ENCODE results near the gene CALML6.
"Not testable (repeated sequence)": the region's sequence is repeated elsewhere in the genome, so short reads cannot be mapped to it uniquely, and the experiment has no call there.

Gene CALML6, protein sequence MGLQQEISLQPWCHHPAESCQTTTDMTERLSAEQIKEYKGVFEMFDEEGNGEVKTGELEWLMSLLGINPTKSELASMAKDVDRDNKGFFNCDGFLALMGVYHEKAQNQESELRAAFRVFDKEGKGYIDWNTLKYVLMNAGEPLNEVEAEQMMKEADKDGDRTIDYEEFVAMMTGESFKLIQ

DNA sequence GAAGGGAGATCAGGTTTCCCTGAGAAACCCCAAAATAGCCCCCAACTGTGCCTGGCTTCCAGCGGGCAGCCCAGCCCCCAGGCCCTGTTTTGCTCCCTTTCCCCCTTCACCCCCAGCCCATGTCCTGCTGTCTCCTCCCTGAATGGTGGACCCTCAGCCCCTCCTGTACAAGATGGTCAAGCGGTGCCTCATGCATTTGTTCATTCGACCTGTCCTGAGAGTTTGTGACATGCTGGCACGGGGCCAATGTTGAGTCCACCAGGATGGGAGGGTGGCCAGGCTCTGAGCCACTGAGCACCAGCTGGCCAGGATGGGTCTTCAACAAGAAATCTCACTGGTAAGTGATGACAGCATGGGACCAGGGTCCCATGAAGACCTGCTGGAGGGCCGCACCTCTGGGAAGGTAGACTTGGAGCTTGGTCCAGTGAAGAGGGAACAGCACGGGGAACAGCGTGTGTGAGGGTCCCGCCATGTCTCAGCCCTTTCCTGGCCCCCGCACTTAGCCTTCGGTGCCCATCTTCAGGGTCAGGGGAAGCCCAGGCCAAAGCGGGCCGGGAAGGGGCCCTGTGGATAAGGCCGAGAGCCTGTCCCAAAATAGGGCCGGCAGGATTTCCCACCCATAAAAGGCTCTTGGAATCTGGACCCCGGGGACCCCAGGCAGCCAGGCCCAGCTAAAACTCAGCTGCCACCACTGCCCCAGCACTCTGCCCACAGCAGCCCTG, at the start of gene CALML6:
TSS of gene CALML6 (plus strand) at position 290 of the 722 bp plus-strand sequence. CDS start at position 311, 21 bp downstream.
- no peak for DNase-seq (ENCODE audit: low spot score)

DNA sequence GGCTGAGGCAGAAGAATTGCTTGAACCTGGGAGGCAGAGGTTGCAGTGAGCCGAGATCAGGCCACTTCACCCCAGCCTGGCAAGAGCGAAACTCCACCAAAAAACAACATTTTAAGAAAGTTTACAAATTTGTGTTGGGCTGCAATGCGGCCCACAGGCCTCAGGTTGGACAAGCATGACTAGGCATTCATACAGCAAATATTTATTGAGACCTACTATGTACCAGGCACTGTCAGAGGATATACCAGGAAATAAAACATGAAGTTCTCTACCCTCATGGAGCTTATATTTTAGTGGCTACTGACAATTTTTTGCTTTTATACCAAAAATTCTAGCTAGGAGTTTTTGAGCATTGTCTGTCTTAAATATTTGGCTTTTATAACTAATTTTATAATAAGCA, 47.9 kb upstream of the CALML6 start:
- DNase-seq (ENCODE audit: low spot score) = no peak

DNA sequence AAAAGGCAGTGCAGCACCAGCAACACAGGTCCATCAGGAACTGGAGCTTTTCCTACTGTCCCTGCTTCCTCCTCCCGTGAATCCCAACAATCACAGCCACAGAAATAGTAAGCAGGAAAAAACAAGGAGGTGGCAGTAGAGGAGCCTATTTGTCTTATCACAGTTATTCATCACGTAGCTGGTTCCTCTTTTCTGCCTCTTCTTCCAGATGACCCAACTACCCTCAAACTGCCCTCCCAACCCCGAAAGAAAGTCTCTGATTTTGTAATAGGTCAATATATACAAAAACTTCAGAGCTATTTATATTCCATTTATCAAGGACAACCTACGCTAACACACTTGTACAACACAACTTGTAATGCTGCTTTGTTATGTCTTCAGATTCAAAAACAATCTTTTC, 45.6 kb upstream of the CALML6 start:
- no peak for DNase-seq (ENCODE audit: low spot score)

DNA sequence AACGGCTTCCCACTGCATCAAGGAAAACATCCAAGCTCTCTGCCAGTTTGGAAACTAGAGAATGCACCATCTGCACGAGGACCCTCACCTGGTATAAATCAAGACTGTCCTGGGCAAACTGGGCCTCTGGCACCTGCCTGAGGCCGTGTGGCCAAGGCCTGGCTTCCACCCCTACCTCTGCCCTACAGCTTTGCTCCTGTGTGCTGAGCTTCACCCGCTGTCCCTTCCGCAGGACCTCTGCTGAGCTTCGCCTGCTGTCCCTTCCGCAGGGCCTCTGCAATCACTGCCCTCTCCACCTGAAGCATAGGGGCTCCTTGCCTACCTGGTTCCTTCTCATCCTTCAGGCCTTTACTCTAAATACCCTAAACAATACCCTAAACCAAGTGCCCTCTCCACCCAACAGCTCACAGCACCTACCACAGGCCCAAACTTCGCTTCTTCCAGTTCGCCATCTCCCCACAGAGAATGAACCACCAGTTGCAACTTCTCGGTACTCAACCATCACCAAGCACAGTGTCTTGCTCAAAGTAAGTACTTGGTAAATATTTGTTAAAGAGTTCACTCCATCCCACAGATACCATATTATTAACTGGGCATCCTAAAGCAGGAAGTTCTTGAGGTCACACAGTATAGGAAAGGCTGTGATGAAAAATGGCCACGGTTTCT, 42.6 kb upstream of the CALML6 start:
- DNase-seq (ENCODE audit: low spot score) = no peak

DNA sequence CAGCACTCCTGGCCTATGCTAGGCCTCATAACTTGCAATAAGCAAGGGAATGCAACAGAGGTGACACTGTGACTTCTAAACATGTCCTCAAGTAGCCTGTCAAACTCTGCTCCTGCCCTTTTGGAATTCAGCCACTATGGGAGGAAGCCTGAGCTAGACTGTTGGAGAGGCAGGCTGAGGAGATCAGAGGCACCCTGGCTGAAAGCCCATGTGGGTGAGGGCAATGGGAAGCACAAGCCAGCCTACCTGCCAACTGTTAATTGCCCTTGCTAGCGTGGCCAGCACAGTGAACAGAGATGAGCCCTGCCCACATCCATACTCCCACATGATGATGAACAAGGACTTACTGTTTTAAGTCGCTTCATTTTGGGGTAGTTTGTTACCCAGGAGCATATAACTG, 41.9 kb upstream of the CALML6 start:
- DNase-seq (ENCODE audit: low spot score) = no peak

DNA sequence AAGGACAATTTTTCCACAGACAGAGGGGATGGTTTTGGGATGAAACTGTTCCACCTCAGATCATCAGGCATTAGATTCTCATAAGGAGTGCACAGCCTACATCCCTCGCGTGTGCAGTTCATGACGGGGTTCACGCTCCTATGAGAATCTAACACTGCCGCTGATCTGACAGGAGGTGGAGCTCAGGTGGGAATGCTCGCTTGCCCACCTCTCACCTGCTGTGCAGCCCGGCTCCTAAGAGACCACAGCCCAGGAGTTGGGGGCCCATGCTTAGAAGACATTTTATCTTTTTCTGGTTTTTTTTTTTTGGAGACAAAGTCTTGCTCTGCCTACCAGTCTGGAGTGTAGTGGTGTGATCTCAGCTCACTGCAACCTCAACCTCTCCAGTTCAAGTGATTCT, 40.2 kb upstream of the CALML6 start:
- DNase-seq (ENCODE audit: low spot score) = no peak

DNA sequence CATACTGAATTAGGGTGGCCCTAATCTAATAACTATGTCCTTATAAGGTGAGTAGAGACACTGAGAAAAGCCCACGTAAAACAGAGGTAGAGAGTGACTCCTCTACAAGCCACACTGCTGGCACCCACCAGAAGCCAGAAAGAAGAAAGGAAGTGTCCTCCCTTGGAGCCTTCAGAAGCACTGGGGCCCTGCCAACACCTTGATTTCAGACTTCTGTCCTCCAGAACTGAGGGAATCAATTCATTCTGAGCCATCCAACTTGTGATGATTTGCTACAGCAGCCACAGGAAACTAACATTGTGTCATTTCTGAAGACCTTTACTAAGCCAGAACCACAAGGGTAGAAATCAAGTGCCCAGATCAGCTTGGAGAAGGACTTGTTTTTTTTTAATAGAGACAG, 39.1 kb upstream of the CALML6 start:
- no peak for DNase-seq (ENCODE audit: low spot score)

DNA sequence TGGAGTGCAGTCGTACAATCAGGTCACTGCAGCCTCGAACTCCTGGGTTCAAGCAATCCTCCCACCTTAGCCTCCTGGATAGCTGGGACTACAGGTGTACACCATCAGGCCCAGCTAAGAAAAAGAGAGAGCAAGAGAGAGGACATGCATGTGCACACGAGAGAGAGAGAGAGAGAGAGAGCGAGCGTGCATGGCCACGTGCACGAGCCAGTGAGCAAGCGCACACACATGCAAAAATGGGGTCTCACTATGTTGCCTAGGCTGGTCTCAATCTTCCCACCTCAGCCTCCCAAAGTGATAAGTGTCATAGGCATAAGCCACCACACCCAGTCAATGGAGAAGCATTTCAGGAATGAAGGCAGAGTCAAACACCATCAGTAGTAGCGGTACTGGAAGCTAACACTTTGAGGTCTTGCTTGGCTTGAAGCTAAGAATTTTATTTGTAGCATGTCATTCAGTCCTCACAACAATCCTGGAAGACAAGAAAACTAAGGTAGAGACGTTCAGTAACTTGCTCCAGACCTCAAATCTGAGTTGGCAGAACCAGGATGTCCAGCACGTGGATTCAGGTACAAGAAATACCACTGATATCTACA, 38.6 kb upstream of the CALML6 start:
- DNase-seq (ENCODE audit: low spot score) = no peak

DNA sequence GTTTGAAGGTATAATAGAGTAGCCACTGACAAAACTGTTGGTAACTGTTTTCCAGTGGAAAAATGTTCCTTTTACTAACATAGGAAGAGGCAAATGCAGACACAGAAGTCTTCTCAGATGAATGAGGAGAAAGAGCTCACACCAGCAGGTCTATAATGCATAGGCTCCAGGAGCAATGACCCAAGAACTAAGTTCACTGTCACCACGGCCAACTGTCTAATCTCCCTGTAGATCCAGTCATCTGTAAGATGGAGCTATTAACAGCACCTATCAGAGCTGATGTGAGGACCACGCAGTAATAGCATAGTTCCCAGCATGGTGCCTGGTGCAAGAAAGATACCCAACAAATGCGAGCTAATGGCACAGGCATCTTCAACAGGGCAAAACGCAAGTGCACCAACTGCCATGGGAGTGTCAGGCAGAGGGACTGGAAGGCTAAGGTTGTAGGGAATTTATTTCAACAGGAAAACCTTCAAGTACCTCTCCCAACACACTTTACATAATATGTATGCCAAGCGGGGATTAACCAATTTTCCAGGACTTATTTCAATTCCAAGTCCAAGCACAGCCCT, 37.1 kb upstream of the CALML6 start:
- no peak for DNase-seq (ENCODE audit: low spot score)

DNA sequence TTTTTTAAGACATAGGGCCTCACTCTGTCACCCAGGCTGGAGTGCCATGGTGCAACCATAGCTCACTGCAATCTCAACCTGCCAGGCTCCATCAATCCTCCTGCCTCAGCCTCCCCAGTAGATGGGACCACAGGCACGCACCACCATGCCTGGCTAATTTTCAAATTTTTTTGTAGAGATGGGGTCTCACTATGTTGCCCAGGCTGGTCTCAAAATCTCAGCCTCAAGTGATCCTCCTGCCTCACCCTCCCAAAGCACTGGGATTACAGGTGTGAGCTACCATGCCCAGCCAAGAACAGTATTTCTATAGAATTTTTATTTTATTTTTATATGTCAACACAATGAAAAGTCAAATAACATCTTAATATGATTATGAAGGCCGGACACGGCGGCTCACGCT, 35.1 kb upstream of the CALML6 start:
- DNase-seq (ENCODE audit: low spot score) = no peak

DNA sequence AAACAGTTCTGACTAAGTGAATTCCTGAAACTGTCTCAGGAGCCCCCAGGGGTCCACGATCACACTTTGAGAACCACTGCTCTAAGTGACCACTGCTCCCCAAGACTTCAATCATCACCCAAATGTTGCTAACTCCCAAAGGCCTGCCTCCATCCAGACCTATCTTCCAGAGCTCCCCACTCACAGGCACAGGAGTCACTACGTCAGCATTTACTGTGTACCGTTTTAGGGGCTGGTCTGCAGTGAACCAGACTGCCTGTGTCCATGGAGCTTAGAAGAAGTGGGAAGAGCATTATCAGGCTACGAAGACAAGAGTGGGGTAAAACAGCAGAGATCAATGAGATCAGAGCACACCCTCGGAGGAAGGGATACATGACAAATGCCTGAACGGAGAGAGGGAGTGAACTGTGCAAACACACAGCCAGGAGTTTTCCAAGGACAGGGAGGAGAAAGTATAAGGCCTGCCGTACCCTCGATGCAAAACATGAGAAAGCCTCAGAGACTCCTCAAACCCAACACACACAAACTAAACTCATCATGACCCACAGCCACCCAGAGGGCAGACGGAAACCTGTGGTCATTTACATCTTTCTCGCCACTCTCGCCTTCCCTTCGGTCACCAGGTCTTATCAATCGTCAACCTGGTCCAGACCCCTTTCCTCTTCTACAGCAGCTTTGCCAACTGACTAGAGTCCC, 34.3 kb upstream of the CALML6 start:
- no peak for DNase-seq (ENCODE audit: low spot score)

DNA sequence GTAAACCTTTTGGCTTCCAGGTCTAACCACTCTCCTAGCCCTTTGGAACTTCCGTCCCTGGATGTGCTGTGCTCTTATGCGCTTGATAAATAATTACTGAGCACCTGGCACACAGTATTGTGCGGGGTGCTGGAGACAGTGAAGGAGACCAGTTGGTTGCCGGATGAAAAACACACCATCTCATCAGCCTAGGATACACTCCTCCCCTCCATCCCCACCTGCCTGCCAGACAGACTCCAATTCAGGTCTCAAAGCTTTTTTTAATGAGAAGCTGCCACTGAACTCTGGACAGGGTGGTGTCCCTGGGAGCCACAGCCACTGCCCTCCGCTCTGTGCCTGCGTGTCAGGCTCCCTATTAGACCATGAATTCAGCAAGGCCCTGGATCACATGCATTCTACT, 33.3 kb upstream of the CALML6 start:
- DNase-seq (ENCODE audit: low spot score) = no peak

DNA sequence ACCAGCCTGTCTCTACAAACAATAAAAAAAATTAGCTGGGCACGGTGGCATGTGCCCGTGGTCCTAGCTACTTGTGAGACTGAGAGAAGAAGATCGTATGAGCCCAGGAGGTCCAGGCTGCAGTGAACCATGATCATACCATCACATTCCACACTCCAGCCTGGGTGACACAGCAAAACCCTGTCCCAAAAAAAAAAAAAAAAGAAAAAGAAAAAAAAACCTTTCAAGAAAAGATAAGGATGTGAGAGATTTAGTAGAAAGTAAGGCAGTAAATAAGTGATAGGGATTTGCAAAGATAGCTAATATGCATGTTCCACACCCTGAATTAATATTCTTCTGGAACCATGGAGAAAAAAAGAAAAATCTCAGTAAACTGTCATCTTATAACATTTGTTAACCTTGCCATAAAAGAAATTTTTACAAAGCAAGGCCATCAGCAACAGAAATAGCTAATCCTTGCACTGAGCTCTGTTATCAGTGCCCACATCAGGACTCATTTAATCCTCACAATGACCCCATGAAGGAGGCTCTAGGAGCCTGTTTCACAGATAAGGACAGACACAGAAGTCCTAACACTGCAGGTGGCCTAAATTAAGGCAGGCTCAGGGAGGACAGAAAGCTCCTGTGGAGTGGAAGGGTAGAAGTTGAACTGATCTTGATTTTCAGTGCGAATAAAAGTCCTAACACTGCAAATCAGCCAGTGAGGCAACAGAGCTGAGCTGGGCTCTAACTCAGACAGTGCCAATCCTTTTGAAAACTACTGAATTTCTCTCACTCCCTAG, 31.8 kb upstream of the CALML6 start:
- no peak for DNase-seq (ENCODE audit: low spot score)

DNA sequence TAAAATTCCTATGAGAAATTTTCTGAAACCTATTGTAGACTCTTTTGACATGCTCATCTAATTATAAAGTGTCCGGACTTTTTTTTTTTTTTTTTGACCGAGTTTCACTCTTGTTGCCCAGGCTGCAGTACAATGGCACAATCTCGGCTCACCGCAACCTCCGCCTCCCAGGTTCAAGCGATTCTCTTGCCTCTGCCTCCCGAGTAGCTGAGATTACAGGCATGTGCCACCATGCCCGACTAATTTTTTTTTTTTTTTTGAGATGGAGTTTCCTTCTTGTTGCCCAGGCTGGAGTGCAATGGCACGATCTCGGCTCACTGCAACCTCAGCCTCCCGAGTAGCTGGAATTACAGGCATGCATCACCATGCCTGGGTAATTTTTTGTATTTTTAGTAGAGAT, 31.2 kb upstream of the CALML6 start:
- not testable (repeated sequence) for DNase-seq (ENCODE audit: low spot score)

DNA sequence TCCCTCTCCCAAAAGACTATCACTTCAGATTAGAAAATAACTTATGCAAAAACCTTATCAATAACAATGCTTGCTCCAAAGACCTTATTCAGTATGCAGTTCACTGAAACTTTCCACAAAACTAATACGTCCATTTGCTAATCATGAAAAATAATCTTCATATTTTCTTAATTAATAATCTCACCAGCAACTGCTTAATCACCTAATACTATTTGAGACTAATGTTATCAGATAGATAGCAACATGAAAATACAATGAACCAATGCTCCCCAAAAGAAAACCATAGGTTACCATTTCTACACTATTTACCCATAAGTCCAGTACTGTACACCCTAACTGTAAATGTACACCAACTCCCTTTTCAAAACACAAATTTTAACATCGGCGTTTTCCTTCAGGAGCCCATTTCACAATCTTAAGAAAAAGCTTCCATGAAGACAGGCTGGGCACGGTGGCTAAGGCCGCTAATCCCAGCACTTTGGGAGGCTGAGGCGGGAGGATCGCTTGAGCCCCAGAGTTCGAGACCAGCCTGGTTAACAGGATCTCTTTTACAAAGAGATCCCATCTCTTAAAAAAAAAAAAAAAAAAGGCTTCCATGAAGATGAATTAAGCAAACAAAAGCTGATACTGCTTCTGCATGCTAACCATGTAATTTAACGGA, 25.8 kb upstream of the CALML6 start:
- DNase-seq (ENCODE audit: low spot score) = no peak

DNA sequence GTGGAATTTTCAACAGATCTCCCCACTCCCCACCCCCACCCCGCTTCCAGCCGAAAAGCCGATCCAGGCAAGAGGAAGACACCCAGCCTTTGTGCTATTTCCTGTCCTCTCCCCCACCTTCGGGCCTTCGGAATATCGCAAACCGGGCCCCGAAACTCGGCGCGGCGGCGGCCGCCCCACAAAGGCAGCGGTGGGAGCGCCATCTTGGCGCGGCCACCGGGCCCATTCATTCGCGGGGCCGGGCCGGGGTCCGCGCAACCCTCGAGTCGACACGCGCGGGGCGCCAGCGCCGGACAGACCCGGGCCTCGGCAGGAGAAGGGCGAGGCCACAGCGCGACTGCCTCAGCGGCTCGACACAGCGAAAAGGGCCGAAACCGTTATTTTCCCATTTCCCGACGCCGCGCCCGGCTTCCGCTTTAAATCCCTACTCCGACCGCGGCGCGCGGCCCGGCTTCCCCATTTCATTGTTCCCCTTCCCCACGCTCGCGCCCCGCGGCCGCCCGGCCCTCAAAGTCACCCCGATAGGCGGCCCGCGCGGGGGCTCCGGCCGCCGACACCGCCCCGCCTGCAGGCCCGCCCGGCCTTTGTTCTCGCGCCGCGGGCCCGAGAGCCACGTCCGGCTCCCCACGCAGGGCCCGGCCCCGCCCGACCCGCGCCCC, 25.1 kb upstream of the CALML6 start:
- peak; percentile 73 for DNase-seq (ENCODE audit: low spot score)

DNA sequence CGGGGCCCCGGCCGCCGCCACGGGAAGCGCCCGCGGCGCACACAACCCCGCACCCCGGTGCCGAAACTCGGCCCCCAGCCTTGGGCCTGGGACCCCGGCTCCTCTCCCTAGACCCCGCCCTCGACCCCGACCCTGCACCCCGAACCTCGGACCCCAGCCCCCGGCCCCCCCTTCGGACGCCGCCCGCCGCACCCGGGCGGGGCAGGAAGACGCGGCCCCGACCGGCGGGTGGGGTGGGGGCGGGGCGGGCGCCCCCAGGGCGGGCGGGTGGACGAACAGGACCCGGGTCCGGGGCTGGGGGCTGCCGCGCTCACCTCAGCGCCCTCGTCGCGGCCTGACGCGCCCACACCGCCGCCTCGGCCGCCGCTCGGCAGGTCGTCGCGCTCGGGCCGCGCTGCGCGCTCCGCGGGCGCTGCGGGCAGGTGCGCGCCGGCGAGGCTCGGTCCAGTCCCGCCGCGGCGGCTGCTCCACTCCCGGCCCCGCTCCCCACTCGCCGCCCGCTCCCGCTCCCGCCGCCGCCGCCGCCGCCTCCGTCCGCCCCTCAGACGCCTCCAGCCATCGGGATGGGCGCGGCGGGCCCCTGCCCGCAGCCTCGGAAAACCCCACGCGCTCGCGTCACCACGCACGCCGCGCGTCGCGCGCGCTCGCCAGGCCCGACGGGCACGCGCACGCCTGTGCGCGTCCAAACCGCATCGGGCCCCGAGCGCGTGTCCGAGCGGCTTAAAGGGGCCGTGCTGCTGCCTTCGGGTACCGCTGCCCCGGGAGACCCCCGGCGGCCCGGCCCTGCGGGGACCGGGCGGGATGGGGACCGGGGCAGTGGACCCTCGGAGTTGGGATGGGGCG, 24.3 kb upstream of the CALML6 start, which contains the start of gene GNB1:
TSS of gene GNB1 (minus strand) at position 582 of the 843 bp plus-strand sequence. CDS start 65,634 bp downstream, outside the sequence.
- peak; percentile 98 for DNase-seq (ENCODE audit: low spot score)

DNA sequence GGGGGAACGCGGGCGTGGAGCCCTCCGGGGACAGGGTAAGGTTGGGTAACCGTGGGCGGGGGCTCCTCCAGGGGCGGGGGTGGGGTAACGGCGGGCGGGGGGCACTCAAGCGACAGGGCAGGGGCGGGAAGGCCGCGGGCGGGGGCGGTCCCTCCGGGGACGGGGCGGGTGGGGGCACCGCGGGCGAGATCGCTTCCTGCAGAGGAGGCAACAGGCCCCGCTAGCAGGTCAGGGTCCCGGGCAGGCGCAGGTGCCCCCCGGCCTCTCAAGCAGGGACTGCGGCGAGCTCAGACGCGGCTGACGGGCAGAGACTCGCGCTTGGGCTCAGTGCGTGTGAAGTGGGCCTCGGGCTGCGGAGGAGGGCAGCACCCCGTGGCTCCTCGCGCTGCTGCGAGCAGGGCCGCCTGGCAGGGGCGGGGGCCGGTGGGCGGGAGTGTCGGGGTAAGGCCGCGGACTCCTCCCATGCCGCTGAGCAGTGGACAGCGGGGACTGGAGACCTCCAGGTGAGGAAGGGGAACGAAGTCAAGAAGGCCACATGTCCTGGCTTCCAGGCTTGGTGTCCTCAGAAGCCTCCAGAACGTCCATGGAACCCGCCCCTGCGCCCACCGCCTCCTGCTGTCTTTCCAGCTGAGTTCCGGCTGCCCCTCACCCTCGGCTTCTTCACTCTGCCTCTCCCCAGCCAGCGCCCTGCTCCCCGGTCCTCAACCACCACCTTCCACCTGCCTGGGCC, 23.5 kb upstream of the CALML6 start:
- peak; percentile 87 for DNase-seq (ENCODE audit: low spot score)
